K562 (cell line): ENCODE results near the gene SGK1. TPM values are rescaled to one million over a fixed set of nuclear protein-coding genes. Genes with fewer than 3 reads are reported as not detected.

Experiments
- ATAC-seq: fragments of 200-7000 bp; cut with Tn5 transposase; 3 replicates; pipeline ENCODE4 v1.9.1; 2020; ENCODE audit warnings: moderate library complexity
- BruUV-seq: library from RNA; stranded (reverse); fragments of 400-500 nt; replicated peaks from 2 replicates; lab custom pipeline; 2021; lab: Mats Ljungman, UMichigan
- CTCF ChIA-PET: fragments of 300-600 bp; formaldehyde crosslinking; extraction: SDS; loops from one replicate; lab custom pipeline; 2021; ENCODE audit warnings: low intra/inter-chr PET ratio; lab: Yijun Ruan, JAX
- POLR2A ChIA-PET: fragments of 300-600, 350-650 bp; sonication (Branson Sonifier 250); formaldehyde crosslinking; extraction: SDS; loops from one replicate; lab custom pipeline; 2021; ENCODE audit warnings: antibody characterized with exemption, inconsistent platforms; lab: Yijun Ruan, JAX
- DNase-seq, 4 experiments: peaks; one replicate each; pipeline versions ENCODE4 v3.0.0 to v3.0.0-alpha.2; 2011 to 2018; ENCODE audit warnings: low spot score in 3 of 4, mixed read lengths in 3 of 4; ENCODE audit errors: extremely low read depth in 1 of 4
- FAIRE-seq: peaks from 2 replicates; lab custom pipeline; 2011; peaks lifted over from hg19 to GRCh38; lab: Jason Lieb, UNC
- H2AFZ ChIP-seq: 2 replicates; pipeline ENCODE4 v1.6.0; 2011; ENCODE audit warnings: low read depth, low read length, control low read depth, inconsistent platforms
- H3K27ac ChIP-seq: fragments of 200-600 bp; 3 replicates; pipeline ENCODE4 v1.8.0; 2011; ENCODE audit warnings: low read depth, mild to moderate bottlenecking, control low read depth, inconsistent platforms, low read length, moderate library complexity, mixed read lengths; ENCODE audit errors: extremely low read depth
- H3K27me3 ChIP-seq, 2 experiments: fragments of 300-600 bp in 1 of 2; 2 replicates in 1 of 2; 3 replicates in 1 of 2; pipeline versions ENCODE4 v1.6.0 to v1.8.0; 2011; ENCODE audit warnings: inconsistent platforms in 2 of 2, low read length in 2 of 2, mild to moderate bottlenecking in 1 of 2, mixed read lengths in 1 of 2, moderate library complexity in 1 of 2; ENCODE audit not compliant: control insufficient read depth in 2 of 2, insufficient read depth in 2 of 2
- H3K36me3 ChIP-seq: fragments of 300-600 bp; 3 replicates; pipeline ENCODE4 v1.8.0; 2011; ENCODE audit warnings: mild to moderate bottlenecking, low read length, inconsistent platforms; ENCODE audit not compliant: control insufficient read depth, insufficient read depth
- H3K4me1 ChIP-seq, 2 experiments: fragments of 200-600 bp in 1 of 2; replicated peaks in 1 of 2; 2 replicates in 1 of 2; 3 replicates in 1 of 2; pipeline versions ENCODE4 v1.5.1 to v1.8.0; 2011; ENCODE audit warnings: inconsistent platforms in 2 of 2, low read length in 2 of 2, mild to moderate bottlenecking in 1 of 2, mixed read lengths in 1 of 2, moderate library complexity in 1 of 2; ENCODE audit not compliant: control insufficient read depth in 2 of 2, insufficient read depth in 2 of 2
- H3K4me2 ChIP-seq: 2 replicates; pipeline ENCODE4 v1.6.1; 2011; ENCODE audit warnings: low read length, control low read depth, inconsistent platforms, mixed read lengths; ENCODE audit not compliant: insufficient read depth
- H3K4me3 ChIP-seq: fragments of 200-600 bp; sonication (generic), shearing (Covaris generic); 2 replicates; pipeline ENCODE4 v1.5.1; 2016; ENCODE audit warnings: control low read depth, inconsistent platforms
- H3K79me2 ChIP-seq: fragments of 200-600 bp; 3 replicates; pipeline ENCODE4 v1.8.0; 2011; ENCODE audit warnings: low read length, inconsistent platforms; ENCODE audit not compliant: control insufficient read depth, insufficient read depth
- H3K9ac ChIP-seq, 2 experiments: 2 replicates each; pipeline versions ENCODE4 v1.6.0 to v1.6.1; 2011; ENCODE audit warnings: low read depth in 2 of 2, low read length in 2 of 2, control low read depth in 1 of 2, inconsistent platforms in 1 of 2, mild to moderate bottlenecking in 1 of 2, mixed read lengths in 1 of 2; ENCODE audit not compliant: insufficient read depth in 1 of 2
- H3K9me1 ChIP-seq: one replicate; pipeline ENCODE4 v1.6.0; 2011; ENCODE audit warnings: inconsistent platforms, mild to moderate bottlenecking, low read length, moderate library complexity; ENCODE audit not compliant: control insufficient read depth, insufficient read depth
- H3K9me3 ChIP-seq: replicated peaks from 2 replicates; pipeline ENCODE4 v1.5.1; 2011; ENCODE audit warnings: low read depth, low read length, inconsistent platforms; ENCODE audit not compliant: control insufficient read depth, insufficient read depth
- H4K20me1 ChIP-seq: replicated peaks from 2 replicates; pipeline ENCODE4 v1.6.1; 2011; ENCODE audit warnings: low read length, inconsistent platforms, mixed read lengths; ENCODE audit not compliant: control insufficient read depth, insufficient read depth
- ATF3 ChIP-seq, 2 experiments: fragments of 450-650 bp in 1 of 2; sonication (generic) in 1 of 2; formaldehyde crosslinking in 1 of 2; IDR thresholded peaks in 1 of 2; conservative IDR thresholded peaks in 1 of 2; 2 replicates each; pipeline versions ENCODE4 v1.6.1 to v1.8.1; 2016 to 2023; ENCODE audit warnings: mild to moderate bottlenecking in 2 of 2, moderate library complexity in 2 of 2, inconsistent platforms in 1 of 2, missing genetic modification reagents in 1 of 2
- DACH1 ChIP-seq: fragments of 450-650 bp; IDR thresholded peaks from 2 replicates; pipeline ENCODE4 v1.6.1; 2018; ENCODE audit not compliant: partially characterized antibody
- EHMT2 ChIP-seq: fragments of 450-650 bp; IDR thresholded peaks from 2 replicates; pipeline ENCODE4 v1.6.1; 2018; ENCODE audit warnings: antibody characterized with exemption
- FOXA3 ChIP-seq, 2 experiments: fragments of 450-650 bp in 1 of 2; sonication (generic) in 1 of 2; formaldehyde crosslinking; IDR thresholded peaks in 1 of 2; conservative IDR thresholded peaks in 1 of 2; 2 replicates each; pipeline versions ENCODE4 v1.4.0 to v1.8.0; 2020 to 2022; ENCODE audit warnings: mild to moderate bottlenecking in 2 of 2, missing genetic modification reagents in 1 of 2
- GATAD2B ChIP-seq: fragments of 450-650 bp; IDR thresholded peaks from 2 replicates; pipeline ENCODE4 v1.6.1; 2017; ENCODE audit warnings: mild to moderate bottlenecking, borderline replicate concordance
- JUND ChIP-seq, 2 experiments: IDR thresholded peaks; 2 replicates in 1 of 2; 3 replicates in 1 of 2; pipeline ENCODE4 v1.6.1; 2011; ENCODE audit warnings: borderline replicate concordance in 2 of 2, low read depth in 2 of 2, low read length in 2 of 2, improper control_type of control experiment in 1 of 2, missing biosample characterization in 1 of 2, missing genetic modification characterization in 1 of 2, missing genetic modification reagents in 1 of 2
- MEF2D ChIP-seq: conservative IDR thresholded peaks from 2 replicates; pipeline ENCODE4 v1.6.1; 2016; ENCODE audit warnings: low read depth, missing genetic modification characterization, missing compliant biosample characterization
- ZC3H4 ChIP-seq: sonication (generic); formaldehyde crosslinking; IDR thresholded peaks from 2 replicates; pipeline ENCODE4 v1.9.0; 2021; ENCODE audit warnings: missing genetic modification reagents, borderline replicate concordance
- WGBS: fragments of 100-300 bp; shearing (Covaris generic); methylation state at CpG from one replicate; pipeline ENCODE4 v1.1.6; 2016; ENCODE audit warnings: low coverage, mixed read lengths; ENCODE audit not compliant: insufficient coverage; ENCODE audit errors: missing lambda C conversion rate; 5-methylcytosine and 5-hydroxymethylcytosine counted together
- in situ Hi-C: fragments of 300-500 bp; cut with MboI; formaldehyde crosslinking; loops from 4 replicates; pipeline ENCODE4 v1.15.0; 2018; ENCODE audit warnings: inconsistent platforms, mixed read lengths
- intact Hi-C: fragments of 100-400 bp; cut with micrococcal nuclease; formaldehyde crosslinking; loops from 2 replicates; pipeline ENCODE4 v1.14.2; 2022
- polyA plus RNA-seq, 8 experiments: library from polyadenylated mRNA; depleted of rRNA in 4 of 8; stranded (reverse) in 5 of 8; unstranded in 3 of 8; fragments of >200 nt; fragmentation: Nextera tagmentation in 2 of 8; fragmentation: Illumina TruSeq in 1 of 8; extraction: Ambion mirVana in 2 of 8; extraction: Trizol in 1 of 8; gene quantifications; 2 replicates each; pipeline versions ENCODE4 v1.2.1 to v1.2.3, GENCODE V29; 2011 to 2014; ENCODE audit warnings: inconsistent platforms in 1 of 8, missing spikeins in 1 of 8
- total RNA-seq, 7 experiments: library from RNA; depleted of rRNA in 6 of 7; stranded (reverse); fragments of >200 nt in 6 of 7; fragmentation: Illumina TruSeq in 2 of 7; extraction: Trizol in 2 of 7; gene quantifications; 2 replicates each; pipeline versions ENCODE4 v1.2.1 to v1.2.3, GENCODE V29; 2011 to 2021; ENCODE audit warnings: low replicate concordance in 1 of 7
- TF ChIP-seq, protein P1 (sequence below): sonication (generic); IDR thresholded peaks from 2 replicates; pipeline ENCODE4 v1.6.1; 2016

The SGK1 gene
- total and polyA plus RNA-seq, 9 of the 15 experiments (the other 6 are each of a cell fraction or from before 2014, with no cell fraction given) = 3.5 to 7.2 (median 3.9) TPM

- Histone ChIP-seq H3K79me2 (no peaks in the 10 kb centered on the region), H3K27me3 (no peaks in the 10 kb centered on the region), H3K9me3 (no peaks in the 10 kb centered on the region), H3K27ac (peak overlapping the region; percentile 49; the same call in 2 of the 3 replicates), H3K4me2 (no peak overlapping the region), H2AFZ (peak overlapping the region; percentile 85), H4K20me1 (no peaks in the 10 kb centered on the region), H3K4me1 (peaks cover 0 to 27% of the 10 kb centered on the region in 2 experiments; a peak in 4 of 5 replicates), H3K9me1 (no peaks in the 10 kb centered on the region), H3K36me3 (no peaks in the 10 kb centered on the region), H3K4me3 (no peak overlapping the region), H3K9ac (no peak overlapping the region)
- CTCF ChIA-PET = no interaction called here
- DNase-seq (no peak), FAIRE-seq (no peak), ATAC-seq (peak; percentile 36; the same call in 2 of the 3 replicates)
- TF ChIP-seq ZC3H4 (CRISPR knock-in tag) (no peak), FOXA3 (CRISPR knock-in tag; conservative IDR thresholded peaks at IDR 0.05 in 1 of 2, IDR thresholded peaks at IDR 0.05 in 1 of 2) (0 out of 4 replicates have a peak, but pooled peaks of 1 of the 2 experiments have one; percentile 16), EHMT2 (no peak), JUND (IDR thresholded peaks at IDR 0.05; ENCODE audit: borderline replicate concordance, low read depth, low read length) (0 out of 2 replicates have a peak, but pooled peaks have one; percentile 21), JUND (tag; IDR thresholded peaks at IDR 0.05; ENCODE audit: borderline replicate concordance, low read depth, low read length) (no peak), MEF2D (tag) (0 out of 2 replicates have a peak, but pooled peaks have one; percentile 16), GATAD2B (0 out of 2 replicates have a peak, but pooled peaks have one; percentile 43), ATF3 (IDR thresholded peaks at IDR 0.05) (peak; percentile 25; the same call in 1 of the 2 replicates), ATF3 (CRISPR knock-in tag; conservative IDR thresholded peaks at IDR 0.05) (no peak), DACH1 (peak; percentile 37)
- TF ChIP-seq, protein P1, sequence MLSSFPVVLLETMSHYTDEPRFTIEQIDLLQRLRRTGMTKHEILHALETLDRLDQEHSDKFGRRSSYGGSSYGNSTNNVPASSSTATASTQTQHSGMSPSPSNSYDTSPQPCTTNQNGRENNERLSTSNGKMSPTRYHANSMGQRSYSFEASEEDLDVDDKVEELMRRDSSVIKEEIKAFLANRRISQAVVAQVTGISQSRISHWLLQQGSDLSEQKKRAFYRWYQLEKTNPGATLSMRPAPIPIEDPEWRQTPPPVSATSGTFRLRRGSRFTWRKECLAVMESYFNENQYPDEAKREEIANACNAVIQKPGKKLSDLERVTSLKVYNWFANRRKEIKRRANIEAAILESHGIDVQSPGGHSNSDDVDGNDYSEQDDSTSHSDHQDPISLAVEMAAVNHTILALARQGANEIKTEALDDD = 0 out of 2 replicates have a peak, but pooled peaks have one; percentile 19
- in situ Hi-C loops = no loop called here
- no TSS peak for BruUV-seq
- WGBS = 58% methylated on average over 2 of the region's 2 CpGs
- intact Hi-C loops = no loop called here
- POLR2A ChIA-PET = interaction anchor here (0.7 to 1.2 kb wide), 3 partner anchors 9 to 70 kb away, joined by 3 to 5 read pairs (median 5); no protein-coding TSS in a partner anchor
These were observed 29.9 kb downstream of the SGK1 start for GRCh38 chr6:134287859-134288537.
